Renal cortical epithelial cell (primary cell): ENCODE data around the gene MRPS22. TPM values are rescaled to one million over a fixed set of nuclear protein-coding genes. Genes with fewer than 3 reads are reported as not detected.
"Not testable (repeated sequence)": the region's sequence is repeated elsewhere in the genome, so short reads cannot be mapped to it uniquely, and the experiment has no call there.

Experiments
- DNase-seq: peaks from one replicate; pipeline ENCODE4 v3.0.0-alpha.2; 2011; ENCODE audit warnings: low read depth
- total RNA-seq: library from RNA; depleted of rRNA; stranded (reverse); fragments of >200 nt; gene quantifications from 2 replicates; pipeline ENCODE4 v1.2.3, GENCODE V29; 2014

The MRPS22 gene
- total RNA-seq, 1 donor from 2014 or later: 78.1 TPM

- no peak for DNase-seq
Measured at GRCh38 chr3:139311557-139311956, 32.3 kb upstream of the MRPS22 start.

GRCh38 chr3:139312416-139312815, 31.4 kb upstream of the MRPS22 start:
- no peak for DNase-seq

- no peak for DNase-seq
Measured at GRCh38 chr3:139312959-139313358, 30.9 kb upstream of the MRPS22 start.

GRCh38 chr3:139313921-139314320, 29.9 kb upstream of the MRPS22 start:
- DNase-seq: no peak

GRCh38 chr3:139317215-139317614, 26.6 kb upstream of the MRPS22 start:
- no peak for DNase-seq

- peak; percentile 83 for DNase-seq
Measured at GRCh38 chr3:139317660-139318430, 26.0 kb upstream of the MRPS22 start.

- DNase-seq: no peak
Measured at GRCh38 chr3:139318431-139318816, 25.4 kb upstream of the MRPS22 start.

GRCh38 chr3:139318826-139319225, 25.0 kb upstream of the MRPS22 start:
- DNase-seq: no peak

- no peak for DNase-seq
Measured at GRCh38 chr3:139319428-139320402, 24.1 kb upstream of the MRPS22 start.

- no peak for DNase-seq
Measured at GRCh38 chr3:139320551-139321309, 23.1 kb upstream of the MRPS22 start.

- no peak for DNase-seq
Measured at GRCh38 chr3:139322346-139322745, 21.5 kb upstream of the MRPS22 start.

GRCh38 chr3:139323146-139323545, 20.7 kb upstream of the MRPS22 start:
- DNase-seq: no peak

- no peak for DNase-seq
Measured at GRCh38 chr3:139324456-139324855, 19.4 kb upstream of the MRPS22 start.

- DNase-seq: no peak
Measured at GRCh38 chr3:139325551-139325950, 18.3 kb upstream of the MRPS22 start.

GRCh38 chr3:139326131-139326530, 17.7 kb upstream of the MRPS22 start:
- no peak for DNase-seq

- DNase-seq: no peak
Measured at GRCh38 chr3:139326707-139327106, 17.1 kb upstream of the MRPS22 start.

GRCh38 chr3:139327231-139327630, 16.6 kb upstream of the MRPS22 start:
- no peak for DNase-seq

- DNase-seq: peak; percentile 25
Measured at GRCh38 chr3:139327861-139328260, 16.0 kb upstream of the MRPS22 start.

GRCh38 chr3:139328356-139328755, 15.5 kb upstream of the MRPS22 start:
- no peak for DNase-seq

- peak; percentile 44 for DNase-seq
Measured at GRCh38 chr3:139329364-139329850, 14.4 kb upstream of the MRPS22 start.

- DNase-seq: no peak
Measured at GRCh38 chr3:139332092-139332491, 11.7 kb upstream of the MRPS22 start.

GRCh38 chr3:139334675-139335074, 9.1 kb upstream of the MRPS22 start:
- not testable (repeated sequence) for DNase-seq
